ENCODE results near the gene TIMM10.

TIMM10 gene

GRCh38 chr11:57560146-57560545 is 29.6 kb upstream of the TIMM10 start:
- H3K36me3 ChIP-seq (ENCODE audit: control insufficient read depth in 5 of 5, insufficient read depth in 5 of 5, low read length in 5 of 5) = peaks cover 5 to 42% (median 32%) of the 10 kb centered on the region in 5 donors

GRCh38 chr11:57556041-57556440 is 25.5 kb upstream of the TIMM10 start:
- Histone ChIP-seq H3K9ac (ENCODE audit: low read length in 5 of 5) (no peak overlapping the region), H3K4me1 (ENCODE audit: control insufficient read depth in 5 of 5, insufficient read depth in 5 of 5, low read length in 5 of 5) (peaks cover 0 to 2% (median 0%) of the 10 kb centered on the region in 5 donors), H3K9me3 (ENCODE audit: control insufficient read depth in 5 of 5, low read length in 5 of 5) (no peaks in the 10 kb centered on the region), H3K27me3 (ENCODE audit: control insufficient read depth in 5 of 5, insufficient read depth in 4 of 5, low read length in 5 of 5) (no peaks in the 10 kb centered on the region), H3K36me3 (ENCODE audit: control insufficient read depth in 5 of 5, insufficient read depth in 5 of 5, low read length in 5 of 5) (peaks cover 8 to 81% (median 66%) of the 10 kb centered on the region in 5 donors), H3K27ac (ENCODE audit: low read depth, low read length) (no peak overlapping the region), H3K4me3 (ENCODE audit: low read depth in 1 of 5, low read length in 5 of 5) (no peak overlapping the region)

More at GRCh38 chr11:57560146-57560545, 29.6 kb upstream of the TIMM10 start:
- Histone ChIP-seq H3K4me1 (ENCODE audit: control insufficient read depth in 5 of 5, insufficient read depth in 5 of 5, low read length in 5 of 5) (peaks cover 0 to 16% (median 0%) of the 10 kb centered on the region in 5 donors), H3K4me3 (ENCODE audit: low read depth in 1 of 5, low read length in 5 of 5) (no peak overlapping the region), H3K9me3 (ENCODE audit: control insufficient read depth in 5 of 5, low read length in 5 of 5) (no peaks in the 10 kb centered on the region), H3K27me3 (ENCODE audit: control insufficient read depth in 5 of 5, insufficient read depth in 4 of 5, low read length in 5 of 5) (no peaks in the 10 kb centered on the region), H3K9ac (ENCODE audit: low read length in 5 of 5) (no peak overlapping the region), H3K27ac (ENCODE audit: low read depth, low read length) (no peak overlapping the region)

- Histone ChIP-seq H3K4me3 (ENCODE audit: low read depth in 1 of 5, low read length in 5 of 5) (no peak overlapping the region), H3K27me3 (ENCODE audit: control insufficient read depth in 5 of 5, insufficient read depth in 4 of 5, low read length in 5 of 5) (no peaks in the 10 kb centered on the region), H3K27ac (ENCODE audit: low read depth, low read length) (no peak overlapping the region), H3K4me1 (ENCODE audit: control insufficient read depth in 5 of 5, insufficient read depth in 5 of 5, low read length in 5 of 5) (no peaks in the 10 kb centered on the region), H3K36me3 (ENCODE audit: control insufficient read depth in 5 of 5, insufficient read depth in 5 of 5, low read length in 5 of 5) (peaks cover 10 to 88% (median 66%) of the 10 kb centered on the region in 5 donors), H3K9ac (ENCODE audit: low read length in 5 of 5) (no peak overlapping the region), H3K9me3 (ENCODE audit: control insufficient read depth in 5 of 5, low read length in 5 of 5) (no peaks in the 10 kb centered on the region)
Measured at GRCh38 chr11:57555393-57555792, 24.8 kb upstream of the TIMM10 start.

- H3K36me3 ChIP-seq (ENCODE audit: control insufficient read depth in 5 of 5, insufficient read depth in 5 of 5, low read length in 5 of 5) = peaks cover 7 to 86% (median 56%) of the 10 kb centered on the region in 5 donors
- H3K4me1 ChIP-seq (ENCODE audit: control insufficient read depth in 5 of 5, insufficient read depth in 5 of 5, low read length in 5 of 5) = peaks cover 0 to 6% (median 2%) of the 10 kb centered on the region in 5 donors
Measured at GRCh38 chr11:57552479-57552878, 21.9 kb upstream of the TIMM10 start.

GRCh38 chr11:57551941-57552340 is 21.4 kb upstream of the TIMM10 start:
- Histone ChIP-seq H3K9me3 (ENCODE audit: control insufficient read depth in 5 of 5, low read length in 5 of 5) (no peaks in the 10 kb centered on the region), H3K27ac (ENCODE audit: low read depth, low read length) (no peak overlapping the region), H3K4me3 (ENCODE audit: low read depth in 1 of 5, low read length in 5 of 5) (no peak overlapping the region), H3K36me3 (ENCODE audit: control insufficient read depth in 5 of 5, insufficient read depth in 5 of 5, low read length in 5 of 5) (peaks cover 7 to 82% (median 55%) of the 10 kb centered on the region in 5 donors), H3K4me1 (ENCODE audit: control insufficient read depth in 5 of 5, insufficient read depth in 5 of 5, low read length in 5 of 5) (peaks cover 0 to 11% (median 2%) of the 10 kb centered on the region in 5 donors), H3K9ac (ENCODE audit: low read length in 5 of 5) (no peak overlapping the region), H3K27me3 (ENCODE audit: control insufficient read depth in 5 of 5, insufficient read depth in 4 of 5, low read length in 5 of 5) (no peaks in the 10 kb centered on the region)

More at GRCh38 chr11:57552479-57552878, 21.9 kb upstream of the TIMM10 start:
- no peak overlapping the region for H3K9ac ChIP-seq (ENCODE audit: low read length in 5 of 5)
- H3K9me3 ChIP-seq (ENCODE audit: control insufficient read depth in 5 of 5, low read length in 5 of 5) = no peaks in the 10 kb centered on the region
- H3K27ac ChIP-seq (ENCODE audit: low read depth, low read length) = no peak overlapping the region
- H3K4me3 ChIP-seq (ENCODE audit: low read depth in 1 of 5, low read length in 5 of 5) = no peak overlapping the region
- no peaks in the 10 kb centered on the region for H3K27me3 ChIP-seq (ENCODE audit: control insufficient read depth in 5 of 5, insufficient read depth in 4 of 5, low read length in 5 of 5)

- Histone ChIP-seq H3K27me3 (ENCODE audit: control insufficient read depth in 5 of 5, insufficient read depth in 4 of 5, low read length in 5 of 5) (no peaks in the 10 kb centered on the region), H3K4me1 (ENCODE audit: control insufficient read depth in 5 of 5, insufficient read depth in 5 of 5, low read length in 5 of 5) (peaks cover 0 to 11% (median 2%) of the 10 kb centered on the region in 5 donors), H3K27ac (ENCODE audit: low read depth, low read length) (no peak overlapping the region), H3K9ac (ENCODE audit: low read length in 5 of 5) (no peak overlapping the region), H3K36me3 (ENCODE audit: control insufficient read depth in 5 of 5, insufficient read depth in 5 of 5, low read length in 5 of 5) (peaks cover 4 to 66% (median 44%) of the 10 kb centered on the region in 5 donors), H3K4me3 (ENCODE audit: low read depth in 1 of 5, low read length in 5 of 5) (no peak overlapping the region), H3K9me3 (ENCODE audit: control insufficient read depth in 5 of 5, low read length in 5 of 5) (no peaks in the 10 kb centered on the region)
Measured at GRCh38 chr11:57549983-57550382, 19.4 kb upstream of the TIMM10 start.

- Histone ChIP-seq H3K27me3 (ENCODE audit: control insufficient read depth in 5 of 5, insufficient read depth in 4 of 5, low read length in 5 of 5) (peaks cover 0 to 5% (median 0%) of the 10 kb centered on the region in 5 donors), H3K9ac (ENCODE audit: low read length in 5 of 5) (peak overlapping the region in 2 of 5 donors; percentile 23 to 36), H3K9me3 (ENCODE audit: control insufficient read depth in 5 of 5, low read length in 5 of 5) (no peaks in the 10 kb centered on the region), H3K36me3 (ENCODE audit: control insufficient read depth in 5 of 5, insufficient read depth in 5 of 5, low read length in 5 of 5) (peaks cover 2 to 46% (median 27%) of the 10 kb centered on the region in 5 donors), H3K4me3 (ENCODE audit: low read depth in 1 of 5, low read length in 5 of 5) (no peak overlapping the region), H3K4me1 (ENCODE audit: control insufficient read depth in 5 of 5, insufficient read depth in 5 of 5, low read length in 5 of 5) (peaks cover 0 to 18% (median 2%) of the 10 kb centered on the region in 5 donors), H3K27ac (ENCODE audit: low read depth, low read length) (no peak overlapping the region)
Measured at GRCh38 chr11:57547854-57548377, 17.4 kb upstream of the TIMM10 start.

- H3K36me3 ChIP-seq (ENCODE audit: control insufficient read depth in 5 of 5, insufficient read depth in 5 of 5, low read length in 5 of 5) = peaks cover 2 to 36% (median 18%) of the 10 kb centered on the region in 5 donors
- H3K4me1 ChIP-seq (ENCODE audit: control insufficient read depth in 5 of 5, insufficient read depth in 5 of 5, low read length in 5 of 5) = peaks cover 0 to 26% (median 2%) of the 10 kb centered on the region in 5 donors
- H3K9me3 ChIP-seq (ENCODE audit: control insufficient read depth in 5 of 5, low read length in 5 of 5) = no peaks in the 10 kb centered on the region
- peaks cover 0 to 5% (median 0%) of the 10 kb centered on the region in 5 donors for H3K27me3 ChIP-seq (ENCODE audit: control insufficient read depth in 5 of 5, insufficient read depth in 4 of 5, low read length in 5 of 5)
- no peak overlapping the region for H3K4me3 ChIP-seq (ENCODE audit: low read depth in 1 of 5, low read length in 5 of 5)
- H3K27ac ChIP-seq (ENCODE audit: low read depth, low read length) = no peak overlapping the region
- H3K9ac ChIP-seq (ENCODE audit: low read length in 5 of 5) = no peak overlapping the region
Measured at GRCh38 chr11:57546869-57547475, 16.4 kb upstream of the TIMM10 start.

- no peak overlapping the region for H3K4me3 ChIP-seq (ENCODE audit: low read depth in 1 of 5, low read length in 5 of 5)
- H3K36me3 ChIP-seq (ENCODE audit: control insufficient read depth in 5 of 5, insufficient read depth in 5 of 5, low read length in 5 of 5) = peaks cover 2 to 31% (median 12%) of the 10 kb centered on the region in 5 donors
- no peaks in the 10 kb centered on the region for H3K9me3 ChIP-seq (ENCODE audit: control insufficient read depth in 5 of 5, low read length in 5 of 5)
- peaks cover 0 to 5% (median 0%) of the 10 kb centered on the region in 5 donors for H3K27me3 ChIP-seq (ENCODE audit: control insufficient read depth in 5 of 5, insufficient read depth in 4 of 5, low read length in 5 of 5)
- peaks cover 0 to 26% (median 2%) of the 10 kb centered on the region in 5 donors for H3K4me1 ChIP-seq (ENCODE audit: control insufficient read depth in 5 of 5, insufficient read depth in 5 of 5, low read length in 5 of 5)
- no peak overlapping the region for H3K9ac ChIP-seq (ENCODE audit: low read length in 5 of 5)
- no peak overlapping the region for H3K27ac ChIP-seq (ENCODE audit: low read depth, low read length)
Measured at GRCh38 chr11:57546451-57546850, 15.9 kb upstream of the TIMM10 start.

- no peak overlapping the region for H3K27ac ChIP-seq (ENCODE audit: low read depth, low read length)
- peaks cover 0 to 5% (median 0%) of the 10 kb centered on the region in 5 donors for H3K27me3 ChIP-seq (ENCODE audit: control insufficient read depth in 5 of 5, insufficient read depth in 4 of 5, low read length in 5 of 5)
- peaks cover 2 to 27% (median 11%) of the 10 kb centered on the region in 5 donors for H3K36me3 ChIP-seq (ENCODE audit: control insufficient read depth in 5 of 5, insufficient read depth in 5 of 5, low read length in 5 of 5)
- H3K9me3 ChIP-seq (ENCODE audit: control insufficient read depth in 5 of 5, low read length in 5 of 5) = no peaks in the 10 kb centered on the region
- H3K4me3 ChIP-seq (ENCODE audit: low read depth in 1 of 5, low read length in 5 of 5) = no peak overlapping the region
- H3K9ac ChIP-seq (ENCODE audit: low read length in 5 of 5) = no peak overlapping the region
- H3K4me1 ChIP-seq (ENCODE audit: control insufficient read depth in 5 of 5, insufficient read depth in 5 of 5, low read length in 5 of 5) = peaks cover 0 to 26% (median 2%) of the 10 kb centered on the region in 5 donors
Measured at GRCh38 chr11:57545883-57546282, 15.3 kb upstream of the TIMM10 start.
